HG03378 (cell line): ENCODE results near the gene STIMATE.
A peak's percentile ranks its signal among the peaks of the same experiment; 100 is the strongest.

Experiments used
- ATAC-seq: cut with Tn5 transposase; IDR thresholded peaks from one replicate; pipeline ENCODE4 v1.9.1; 2021; ENCODE audit warnings: mild to moderate bottlenecking, moderate library complexity; ENCODE audit not compliant: unreplicated experiment

STIMATE gene

GRCh38 chr3:52871761-52872160 lies 25.6 kb downstream of the STIMATE start:
- ATAC-seq, result no peak

DNA sequence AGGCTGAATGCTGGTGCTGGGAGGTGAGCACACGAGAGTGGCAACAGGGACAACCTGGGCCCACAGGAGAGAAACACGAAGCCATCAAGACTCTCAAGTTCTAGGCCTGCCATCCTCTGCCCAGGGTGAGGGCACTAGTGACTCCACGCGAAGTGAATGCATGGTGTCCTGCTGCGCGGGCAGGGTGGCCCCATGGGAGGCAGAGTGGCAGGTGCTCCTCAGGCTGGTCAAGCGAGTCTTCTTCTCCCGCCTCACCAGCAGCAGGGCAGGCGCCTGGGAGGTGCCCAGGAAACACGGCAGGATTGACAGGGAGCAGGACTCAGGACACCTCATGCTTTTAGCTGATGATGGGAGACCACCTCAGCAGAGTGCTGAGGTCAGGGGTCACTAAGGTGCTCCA lies 26.9 kb downstream of the STIMATE start:
- no peak for ATAC-seq

DNA sequence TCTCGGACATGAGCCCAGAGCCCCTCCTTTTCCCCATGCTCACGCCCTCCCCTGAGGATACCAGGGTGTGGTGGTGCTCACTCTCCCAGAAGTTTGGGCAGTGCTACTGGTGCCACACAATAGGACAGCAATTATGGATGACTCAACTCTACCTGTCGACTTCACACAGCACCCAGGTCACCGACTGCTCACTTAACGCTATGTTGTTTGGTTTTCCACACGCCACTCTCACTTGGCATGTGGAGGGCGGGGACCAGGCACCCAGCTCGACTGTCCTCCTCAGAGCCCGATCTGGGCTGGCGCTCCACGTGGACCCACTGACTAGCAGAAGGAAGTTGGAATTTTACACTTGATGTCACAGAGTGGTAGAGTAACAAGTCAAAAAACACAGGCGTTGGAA lies 30.9 kb downstream of the STIMATE start:
- no peak for ATAC-seq

GRCh38 chr3:52865994-52866393 lies 31.4 kb downstream of the STIMATE start:
- no peak for ATAC-seq

GRCh38 chr3:52860424-52860768 lies 37.0 kb downstream of the STIMATE start:
- no peak for ATAC-seq

GRCh38 chr3:52859686-52860423 lies 37.5 kb downstream of the STIMATE start:
- ATAC-seq, result no peak

- no peak for ATAC-seq
Measured at GRCh38 chr3:52857864-52858263, 39.5 kb downstream of the STIMATE start.

GRCh38 chr3:52857133-52857532 lies 40.2 kb downstream of the STIMATE start:
- ATAC-seq, result no peak

GRCh38 chr3:52856666-52857065 lies 40.7 kb downstream of the STIMATE start:
- ATAC-seq, result peak; percentile 61

DNA sequence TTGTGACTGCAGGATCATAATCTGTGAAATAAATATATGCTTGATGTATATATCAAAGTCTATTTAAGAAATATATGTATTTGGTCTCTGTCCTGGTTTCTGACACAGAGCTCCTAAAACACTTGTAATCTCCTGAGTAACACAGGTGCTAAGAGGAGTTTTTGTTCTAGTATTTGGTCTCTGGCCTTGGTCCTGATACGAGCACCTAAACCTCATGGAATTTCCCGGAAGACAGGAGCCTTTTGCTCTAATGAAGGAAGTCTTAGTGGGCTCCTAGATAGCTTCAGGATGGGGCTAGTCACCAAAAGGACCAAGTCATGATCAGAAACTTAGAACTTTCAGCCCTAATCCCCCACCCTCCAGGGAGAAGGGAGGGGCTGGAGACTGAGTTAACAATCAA lies 43.3 kb downstream of the STIMATE start:
- ATAC-seq, result no peak

GRCh38 chr3:52852419-52852818 lies 44.9 kb downstream of the STIMATE start:
- ATAC-seq, result no peak

DNA sequence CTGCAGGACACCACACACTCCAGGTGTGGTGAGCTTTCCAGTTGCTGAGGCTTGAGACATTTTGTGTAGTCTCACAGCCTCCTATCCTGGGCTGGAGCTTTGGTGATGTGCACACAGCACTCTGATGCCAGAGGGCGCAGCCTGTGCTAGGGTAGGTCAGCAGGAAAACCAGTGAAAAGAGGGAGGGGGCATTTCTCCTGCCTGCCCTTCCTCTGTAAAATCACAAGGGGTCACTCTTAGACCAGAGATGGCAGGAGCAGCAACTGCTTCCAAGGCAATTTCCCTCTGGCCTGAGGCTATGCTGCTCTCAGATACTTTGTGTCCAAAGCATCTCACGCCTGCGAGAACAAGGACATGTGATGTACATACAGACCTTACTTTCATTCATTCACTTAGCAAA lies 46.0 kb downstream of the STIMATE start:
- no peak for ATAC-seq

DNA sequence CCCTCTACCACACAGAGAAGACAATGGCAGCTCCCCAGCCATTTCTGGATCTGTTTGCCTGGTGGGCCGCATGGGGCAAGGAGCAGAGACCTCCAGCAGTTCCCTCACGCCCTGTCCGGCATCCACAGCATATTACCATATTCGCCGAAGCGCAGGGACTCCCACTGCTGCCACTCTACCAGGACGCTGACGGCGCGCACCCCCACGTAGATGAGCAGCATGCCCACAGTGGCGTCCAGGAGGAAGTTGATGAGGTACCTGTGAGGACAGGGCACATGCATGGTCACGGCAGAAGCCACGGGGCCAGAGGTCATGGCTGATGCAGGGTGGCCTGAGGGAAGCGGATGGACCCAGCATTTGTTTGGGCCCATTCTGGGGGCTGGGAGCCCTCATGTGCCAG lies 47.7 kb downstream of the STIMATE start:
- ATAC-seq, result no peak

DNA sequence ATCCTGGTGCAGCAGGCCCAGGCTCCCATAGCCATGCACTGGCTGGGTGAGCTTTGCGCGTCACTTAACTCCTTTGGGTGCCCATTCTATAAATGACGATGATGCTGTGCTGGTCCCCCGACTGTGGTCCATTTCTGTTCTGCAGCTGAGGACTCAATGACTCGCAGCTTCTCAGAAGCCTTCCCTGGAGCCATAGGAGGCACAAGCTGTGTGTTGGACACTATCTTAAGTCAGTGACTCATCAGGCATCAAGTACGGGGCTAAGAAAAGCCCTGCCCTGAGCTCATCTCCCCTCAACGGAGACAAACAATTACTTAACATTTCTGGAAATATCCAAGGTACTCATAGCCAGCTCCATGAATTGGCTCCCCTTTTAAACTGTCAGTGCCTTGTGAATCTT lies 48.7 kb downstream of the STIMATE start:
- ATAC-seq, result no peak

- no peak for ATAC-seq
Measured at GRCh38 chr3:52847726-52848125, 49.6 kb downstream of the STIMATE start.

GRCh38 chr3:52847241-52847640 lies 50.1 kb downstream of the STIMATE start:
- no peak for ATAC-seq

- no peak for ATAC-seq
Measured at GRCh38 chr3:52846432-52846965, 50.8 kb downstream of the STIMATE start.

- no peak for ATAC-seq
Measured at GRCh38 chr3:52845691-52846431, 51.5 kb downstream of the STIMATE start.

- ATAC-seq, result no peak
Measured at GRCh38 chr3:52845157-52845556, 52.2 kb downstream of the STIMATE start.

DNA sequence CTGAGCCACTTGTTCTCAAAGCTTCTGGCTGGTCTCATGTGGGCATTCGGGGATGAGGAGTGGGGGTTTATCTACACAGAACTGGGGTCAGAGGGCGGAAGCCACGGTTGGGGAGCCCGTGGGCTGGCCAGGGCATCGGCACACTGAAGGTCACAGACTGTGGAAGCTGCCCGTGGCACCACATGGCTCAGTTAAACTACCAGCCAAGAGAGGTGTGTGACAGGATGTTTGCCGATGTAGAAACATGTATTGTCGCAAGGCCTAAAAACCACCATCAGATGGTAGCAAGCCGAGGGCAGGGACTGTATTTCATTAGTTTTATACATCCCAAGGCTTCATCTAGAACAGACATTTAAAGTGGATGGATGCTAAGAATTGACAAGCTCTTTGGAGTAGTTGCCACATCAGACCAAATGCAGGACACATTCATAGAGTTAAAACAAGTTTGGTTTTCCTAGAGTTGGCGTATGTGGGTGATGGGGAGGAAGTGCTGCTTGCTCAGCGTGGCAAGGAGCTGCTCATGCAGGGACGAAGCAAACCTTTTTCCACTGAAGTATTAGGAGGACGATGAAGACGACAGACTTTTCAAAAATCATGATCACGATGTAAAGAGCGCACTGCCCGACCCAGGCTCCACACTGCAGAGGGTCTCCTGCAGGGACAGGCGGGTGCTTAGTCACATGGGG lies 52.9 kb downstream of the STIMATE start:
- no peak for ATAC-seq

GRCh38 chr3:52843881-52844280 lies 53.5 kb downstream of the STIMATE start:
- ATAC-seq, result no peak
